A172 (cell line): ENCODE results near the gene CHD2. TPM values are rescaled to one million over a fixed set of nuclear protein-coding genes. Genes with fewer than 3 reads are reported as not detected.
"Not testable (repeated sequence)": the region's sequence is repeated elsewhere in the genome, so short reads cannot be mapped to it uniquely, and the experiment has no call there.

Experiments used
- DNase-seq: peaks from one replicate; pipeline ENCODE4 v3.0.0-alpha.2; 2015; ENCODE audit warnings: low spot score
- total RNA-seq: library from RNA; depleted of rRNA; stranded (reverse); fragments of >200 nt; shearing (Covaris generic); gene quantifications from 2 replicates; pipeline ENCODE4 v1.2.3, GENCODE V29; 2014

CHD2 gene
- total RNA-seq, 1 experiment from 2014 or later, result 21.2 TPM

DNA sequence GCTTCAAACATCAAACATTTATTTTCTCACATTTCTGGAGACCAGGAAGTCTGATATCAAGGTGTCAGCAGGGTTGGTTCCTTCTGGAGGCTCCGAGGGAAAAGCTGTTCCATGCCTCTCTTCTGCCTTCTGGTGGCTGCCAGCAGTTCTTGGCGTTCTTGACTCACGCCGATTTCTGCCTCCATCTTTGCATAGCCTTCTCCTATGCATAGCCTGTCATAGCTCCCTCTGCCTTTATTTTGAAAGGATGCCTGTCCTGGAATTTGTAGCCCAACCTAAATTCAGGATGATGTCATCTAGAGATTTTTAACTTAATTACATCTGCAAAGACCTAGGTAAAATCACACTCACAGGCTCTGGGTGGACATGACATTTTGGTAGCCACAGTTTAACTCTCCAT lies 118.5 kb downstream of the CHD2 start:
- DNase-seq, result no peak

GRCh38 chr15:93019090-93019489 lies 119.0 kb downstream of the CHD2 start:
- DNase-seq, result no peak

DNA sequence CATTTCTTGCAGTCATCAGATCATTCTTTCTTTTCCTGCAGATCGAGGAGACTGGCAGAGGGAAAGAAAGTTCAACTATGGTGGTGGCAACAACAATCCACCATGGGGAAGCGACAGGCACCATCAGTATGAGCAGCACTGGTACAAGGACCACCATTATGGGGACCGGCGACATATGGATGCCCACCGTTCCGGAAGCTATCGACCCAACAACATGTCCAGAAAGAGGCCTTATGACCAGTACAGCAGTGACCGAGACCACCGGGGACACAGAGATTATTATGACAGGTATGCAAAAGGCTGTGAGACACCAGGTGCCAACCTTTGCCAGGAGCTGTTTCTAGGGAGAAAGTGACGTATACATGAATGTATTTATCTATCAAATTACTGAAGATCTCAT lies 119.8 kb downstream of the CHD2 start:
- DNase-seq, result no peak

DNA sequence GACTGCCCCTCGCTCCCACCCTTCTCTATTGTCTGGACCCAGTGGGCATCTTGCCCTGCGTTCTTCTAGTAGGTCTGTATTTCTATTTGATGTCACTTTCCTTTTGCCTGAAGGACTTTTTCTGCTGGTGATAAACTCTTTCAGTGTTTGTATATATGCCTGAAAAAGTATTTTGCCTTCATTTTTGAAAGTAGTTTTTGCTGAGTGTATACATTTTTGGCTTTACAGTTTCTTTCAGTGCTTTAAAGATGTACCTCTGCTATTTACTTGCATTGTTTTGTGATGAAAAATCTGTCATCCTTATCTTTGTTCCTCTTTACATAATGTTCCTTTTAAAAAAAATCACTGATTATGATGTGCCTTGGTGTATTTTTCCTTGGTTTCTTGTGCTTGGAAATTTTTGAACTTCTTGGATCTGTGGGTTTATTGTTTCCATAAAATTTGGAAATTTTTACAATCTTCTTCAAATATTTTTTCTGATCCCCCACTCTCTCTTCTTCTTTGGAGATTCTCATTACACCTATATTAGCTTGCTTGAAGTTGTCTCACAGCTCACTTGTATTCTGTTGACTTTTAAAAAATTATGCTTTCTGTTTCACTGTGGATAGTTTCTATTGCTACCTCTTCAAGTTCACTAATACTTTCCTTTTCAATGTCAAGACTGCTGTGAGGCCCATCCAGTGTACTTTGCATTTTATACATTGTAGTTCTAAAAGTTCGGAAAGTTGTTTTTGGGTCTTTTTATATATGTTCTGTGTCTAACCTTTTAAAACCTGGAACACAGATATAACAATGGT lies 121.0 kb downstream of the CHD2 start:
- no peak for DNase-seq

- DNase-seq, result no peak
These were observed 124.2 kb downstream of the CHD2 start for GRCh38 chr15:93024293-93024692.

GRCh38 chr15:93024716-93025624 lies 124.8 kb downstream of the CHD2 start:
- no peak for DNase-seq

DNA sequence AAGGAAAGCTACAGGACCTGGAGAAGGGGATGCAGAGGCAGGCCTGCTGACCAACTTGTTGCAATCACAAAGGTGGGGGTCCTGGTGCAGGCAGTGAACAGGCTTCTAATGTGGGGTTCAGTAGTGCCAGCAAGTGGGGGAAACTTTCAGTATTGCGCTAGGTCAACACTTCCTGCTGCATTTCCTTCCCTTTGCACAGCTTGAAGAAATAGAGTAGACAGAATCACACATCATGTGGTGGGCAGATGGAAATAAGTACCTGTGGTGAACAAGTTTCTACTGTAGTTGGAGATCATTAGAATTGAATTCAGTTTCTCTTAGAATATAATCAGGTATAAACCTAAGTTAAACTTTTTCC lies 125.5 kb downstream of the CHD2 start:
- DNase-seq, result no peak

GRCh38 chr15:93026380-93026817 lies 126.3 kb downstream of the CHD2 start:
- no peak for DNase-seq

DNA sequence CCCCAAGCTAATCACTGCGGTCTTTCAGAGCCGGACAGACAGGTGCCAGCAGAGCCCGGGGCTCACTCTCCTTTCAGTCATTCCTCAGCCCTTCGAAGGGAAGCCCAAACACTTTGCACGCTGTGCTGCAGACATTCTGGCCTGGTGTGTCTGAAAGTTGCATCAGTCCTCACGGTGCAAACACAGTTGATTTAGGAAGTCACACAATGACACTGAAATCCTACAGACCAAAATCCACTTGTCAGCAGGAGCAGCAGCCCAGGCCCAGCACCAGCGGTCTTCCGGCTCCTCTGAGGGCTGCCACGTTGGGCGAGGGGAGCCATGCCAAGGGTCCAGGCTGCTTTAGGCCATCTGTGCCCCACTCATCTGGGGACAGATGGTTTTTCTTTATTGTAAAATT lies 127.3 kb downstream of the CHD2 start:
- DNase-seq, result no peak

DNA sequence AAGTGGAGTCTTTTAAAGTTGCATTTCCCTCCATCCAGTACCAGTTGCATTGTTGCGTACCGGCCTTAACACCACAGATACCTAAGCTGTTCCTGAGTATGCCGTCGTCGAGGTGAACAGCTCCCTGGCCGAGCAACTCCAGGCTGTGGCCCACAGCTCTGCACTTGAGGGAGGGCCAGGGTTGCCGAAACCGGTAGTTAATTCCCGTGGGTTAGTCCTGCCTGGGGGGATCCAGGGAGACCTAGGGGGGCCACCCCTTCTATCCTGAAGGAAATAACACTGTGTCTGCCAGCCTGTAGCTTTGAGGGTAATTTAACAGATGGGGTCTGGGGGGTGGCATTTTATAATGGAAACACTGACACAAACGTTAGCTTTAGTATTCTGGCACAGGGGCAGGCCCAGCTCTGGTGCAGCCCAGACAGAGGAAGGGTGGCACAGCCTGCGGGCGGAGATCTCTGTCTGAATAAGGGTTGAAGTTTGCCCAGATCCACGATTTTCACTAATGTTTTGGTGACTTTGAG lies 128.0 kb downstream of the CHD2 start:
- no peak for DNase-seq

GRCh38 chr15:93028632-93029213 lies 128.6 kb downstream of the CHD2 start:
- DNase-seq, result no peak

GRCh38 chr15:93029214-93029835 lies 129.2 kb downstream of the CHD2 start:
- no peak for DNase-seq

DNA sequence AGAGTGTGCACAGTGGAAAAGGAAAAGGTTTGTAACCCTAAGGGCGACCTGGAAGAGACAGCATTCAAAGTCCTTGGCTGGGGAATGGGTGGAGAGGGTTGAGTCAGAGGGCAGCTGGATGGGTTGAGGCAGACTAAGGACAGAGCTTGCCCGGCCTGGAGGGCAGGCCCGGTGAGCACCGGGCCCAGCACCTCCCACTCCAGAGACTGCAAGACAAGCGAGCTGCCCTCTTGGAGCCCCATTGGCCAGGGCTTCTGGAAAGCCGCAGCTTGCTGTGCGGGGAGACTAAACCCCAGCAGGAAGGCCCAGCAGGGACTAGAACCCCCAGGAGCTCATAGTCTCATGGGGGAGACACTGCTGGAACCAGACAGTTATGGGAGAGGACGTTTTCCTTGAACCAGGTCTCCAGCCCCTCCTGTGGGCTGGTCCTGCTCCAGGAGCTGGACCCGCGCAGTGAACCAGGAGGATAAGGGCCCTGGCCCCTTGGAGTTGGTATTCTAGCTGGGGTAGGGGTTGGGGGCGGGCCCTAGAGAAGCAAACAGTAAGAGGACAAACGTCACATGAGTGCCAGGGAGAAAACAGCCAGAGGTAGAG lies 129.8 kb downstream of the CHD2 start:
- DNase-seq, result no peak

DNA sequence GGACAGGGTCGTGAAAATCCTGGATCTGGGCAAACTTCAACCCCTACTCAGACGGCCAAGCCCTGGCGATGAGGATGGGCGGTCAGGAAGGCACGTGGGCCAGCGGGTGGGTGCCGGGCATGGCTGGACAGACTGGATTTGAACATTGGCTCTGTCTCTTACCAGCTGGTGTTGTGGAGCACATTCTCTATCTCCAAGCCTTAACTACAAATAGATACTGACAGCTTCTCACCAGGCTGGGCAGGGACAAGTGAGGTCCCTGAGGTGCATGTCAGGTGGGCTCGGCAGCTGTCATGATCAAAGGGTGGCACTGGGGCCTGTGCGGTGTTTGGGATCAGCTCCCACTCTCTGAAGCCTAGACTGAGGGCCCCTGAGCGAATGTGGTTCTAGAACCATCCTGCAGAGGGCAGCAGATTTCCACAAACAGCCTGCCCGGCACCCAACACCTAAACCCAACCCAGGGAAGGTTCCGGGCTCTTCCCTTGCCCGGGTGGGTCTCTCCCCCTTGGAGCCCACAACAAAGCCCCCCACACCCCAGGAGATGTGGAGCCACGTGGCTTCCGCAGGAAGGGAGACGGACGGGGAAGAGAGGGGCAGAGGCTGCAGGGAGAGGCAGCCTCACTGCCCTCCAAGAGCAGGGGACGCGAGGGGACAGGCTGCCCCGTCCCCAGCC lies 130.4 kb downstream of the CHD2 start:
- peak; percentile 64 for DNase-seq

- no peak for DNase-seq
These were observed 131.0 kb downstream of the CHD2 start for GRCh38 chr15:93031103-93031464.

- DNase-seq, result not testable (repeated sequence)
These were observed 131.6 kb downstream of the CHD2 start for GRCh38 chr15:93031557-93032384.

DNA sequence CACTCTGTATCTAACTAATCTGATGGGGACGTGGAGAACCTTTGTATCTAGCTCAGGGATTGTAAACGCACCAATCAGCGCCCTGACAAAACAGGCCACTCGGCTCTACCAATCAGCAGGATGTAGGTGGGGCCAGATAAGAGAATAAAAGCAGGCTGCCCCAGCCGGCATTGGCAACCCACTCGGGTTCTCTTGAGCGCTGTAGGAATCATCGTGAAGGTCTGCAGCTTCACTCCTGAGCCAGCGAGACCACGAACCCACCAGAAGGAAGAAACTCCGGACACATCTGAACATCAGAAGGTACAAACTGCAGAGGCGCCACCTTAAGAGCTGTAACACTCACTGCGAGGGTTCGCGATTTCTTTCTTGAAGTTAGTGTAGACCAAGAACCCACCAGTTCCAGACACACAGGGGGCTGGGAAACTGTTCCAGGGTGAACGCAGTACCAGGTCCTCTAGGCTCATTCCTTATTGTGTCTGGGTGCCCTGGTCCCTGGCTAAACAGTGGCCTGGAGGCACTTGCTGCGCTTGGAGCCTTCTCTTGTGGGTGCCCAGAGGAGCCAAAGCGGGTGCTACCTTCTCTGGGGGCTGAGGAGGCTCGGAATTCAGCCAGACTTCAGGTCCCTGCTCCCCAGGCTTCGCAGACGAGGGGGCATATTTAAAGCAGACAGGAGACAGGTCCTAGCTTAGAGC lies 132.5 kb downstream of the CHD2 start:
- DNase-seq, result not testable (repeated sequence)

- DNase-seq, result no peak
These were observed 133.4 kb downstream of the CHD2 start for GRCh38 chr15:93033434-93034045.

- DNase-seq, result no peak
These were observed 134.4 kb downstream of the CHD2 start for GRCh38 chr15:93034512-93034911.
